HG02571 (cell line): ENCODE measurements around the gene PPM1H.
"Not testable (repeated sequence)": the region's sequence is repeated elsewhere in the genome, so short reads cannot be mapped to it uniquely, and the experiment has no call there.

Source experiments
- ATAC-seq: cut with Tn5 transposase; IDR thresholded peaks from one replicate; pipeline ENCODE4 v1.9.1; 2021; ENCODE audit warnings: mild to moderate bottlenecking, moderate library complexity; ENCODE audit not compliant: unreplicated experiment

PPM1H gene

GRCh38 chr12:62934799-62935674 lies at the start of gene PPM1H:
PPM1H (minus strand) TSS chr12:62935150; CDS start chr12:62934736, 414 bp downstream.
- peak; percentile 74 for ATAC-seq

GRCh38 chr12:62983594-62983993 lies 48.6 kb upstream of the PPM1H start:
- no peak for ATAC-seq

- no peak for ATAC-seq
Measured at GRCh38 chr12:62978768-62979167, 43.8 kb upstream of the PPM1H start.

- no peak for ATAC-seq
Measured at GRCh38 chr12:62977883-62978282, 42.9 kb upstream of the PPM1H start.

GRCh38 chr12:62977418-62977817 lies 42.5 kb upstream of the PPM1H start:
- no peak for ATAC-seq

GRCh38 chr12:62976110-62976662 lies 41.2 kb upstream of the PPM1H start:
- ATAC-seq, result no peak

- no peak for ATAC-seq
Measured at GRCh38 chr12:62971769-62972525, 37.0 kb upstream of the PPM1H start.

- ATAC-seq, result no peak
Measured at GRCh38 chr12:62969695-62970094, 34.7 kb upstream of the PPM1H start.

GRCh38 chr12:62967701-62968100 lies 32.8 kb upstream of the PPM1H start:
- no peak for ATAC-seq

- ATAC-seq, result no peak
Measured at GRCh38 chr12:62966990-62967506, 32.1 kb upstream of the PPM1H start.

GRCh38 chr12:62966446-62966989 lies 31.6 kb upstream of the PPM1H start:
- ATAC-seq, result not testable (repeated sequence)

GRCh38 chr12:62965700-62966099 lies 30.8 kb upstream of the PPM1H start:
- ATAC-seq, result not testable (repeated sequence)

GRCh38 chr12:62965242-62965641 lies 30.3 kb upstream of the PPM1H start:
- not testable (repeated sequence) for ATAC-seq

- no peak for ATAC-seq
Measured at GRCh38 chr12:62963486-62964041, 28.6 kb upstream of the PPM1H start.

- no peak for ATAC-seq
Measured at GRCh38 chr12:62960324-62960723, 25.4 kb upstream of the PPM1H start.

- ATAC-seq, result no peak
Measured at GRCh38 chr12:62959745-62960144, 24.8 kb upstream of the PPM1H start.

GRCh38 chr12:62957233-62957953 lies 22.4 kb upstream of the PPM1H start:
- ATAC-seq, result no peak

GRCh38 chr12:62955678-62956077 lies 20.7 kb upstream of the PPM1H start:
- ATAC-seq, result no peak

GRCh38 chr12:62950317-62950716 lies 15.4 kb upstream of the PPM1H start:
- no peak for ATAC-seq

- no peak for ATAC-seq
Measured at GRCh38 chr12:62948123-62948522, 13.2 kb upstream of the PPM1H start.
